ENCODE data around the gene ARHGEF12. TPM values are rescaled to one million over a fixed set of nuclear protein-coding genes. Genes with fewer than 3 reads are reported as not detected.

ARHGEF12 gene, protein sequence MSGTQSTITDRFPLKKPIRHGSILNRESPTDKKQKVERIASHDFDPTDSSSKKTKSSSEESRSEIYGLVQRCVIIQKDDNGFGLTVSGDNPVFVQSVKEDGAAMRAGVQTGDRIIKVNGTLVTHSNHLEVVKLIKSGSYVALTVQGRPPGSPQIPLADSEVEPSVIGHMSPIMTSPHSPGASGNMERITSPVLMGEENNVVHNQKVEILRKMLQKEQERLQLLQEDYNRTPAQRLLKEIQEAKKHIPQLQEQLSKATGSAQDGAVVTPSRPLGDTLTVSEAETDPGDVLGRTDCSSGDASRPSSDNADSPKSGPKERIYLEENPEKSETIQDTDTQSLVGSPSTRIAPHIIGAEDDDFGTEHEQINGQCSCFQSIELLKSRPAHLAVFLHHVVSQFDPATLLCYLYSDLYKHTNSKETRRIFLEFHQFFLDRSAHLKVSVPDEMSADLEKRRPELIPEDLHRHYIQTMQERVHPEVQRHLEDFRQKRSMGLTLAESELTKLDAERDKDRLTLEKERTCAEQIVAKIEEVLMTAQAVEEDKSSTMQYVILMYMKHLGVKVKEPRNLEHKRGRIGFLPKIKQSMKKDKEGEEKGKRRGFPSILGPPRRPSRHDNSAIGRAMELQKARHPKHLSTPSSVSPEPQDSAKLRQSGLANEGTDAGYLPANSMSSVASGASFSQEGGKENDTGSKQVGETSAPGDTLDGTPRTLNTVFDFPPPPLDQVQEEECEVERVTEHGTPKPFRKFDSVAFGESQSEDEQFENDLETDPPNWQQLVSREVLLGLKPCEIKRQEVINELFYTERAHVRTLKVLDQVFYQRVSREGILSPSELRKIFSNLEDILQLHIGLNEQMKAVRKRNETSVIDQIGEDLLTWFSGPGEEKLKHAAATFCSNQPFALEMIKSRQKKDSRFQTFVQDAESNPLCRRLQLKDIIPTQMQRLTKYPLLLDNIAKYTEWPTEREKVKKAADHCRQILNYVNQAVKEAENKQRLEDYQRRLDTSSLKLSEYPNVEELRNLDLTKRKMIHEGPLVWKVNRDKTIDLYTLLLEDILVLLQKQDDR (N-terminal part only)
- 10 to 100 TPM; 72.9 to 95.1 (median 85.0) TPM for total RNA-seq (2021; fragmentation: NEBNext Ultra II Directional; extraction: Animal tissue kit (Norgen Biotek cat#: 25700))
- long read RNA-seq, partial matches to known transcripts, result 4 of 16 reads
- long read RNA-seq, other reads (novel, unspliced or antisense), result 12 of 16 reads

DNA sequence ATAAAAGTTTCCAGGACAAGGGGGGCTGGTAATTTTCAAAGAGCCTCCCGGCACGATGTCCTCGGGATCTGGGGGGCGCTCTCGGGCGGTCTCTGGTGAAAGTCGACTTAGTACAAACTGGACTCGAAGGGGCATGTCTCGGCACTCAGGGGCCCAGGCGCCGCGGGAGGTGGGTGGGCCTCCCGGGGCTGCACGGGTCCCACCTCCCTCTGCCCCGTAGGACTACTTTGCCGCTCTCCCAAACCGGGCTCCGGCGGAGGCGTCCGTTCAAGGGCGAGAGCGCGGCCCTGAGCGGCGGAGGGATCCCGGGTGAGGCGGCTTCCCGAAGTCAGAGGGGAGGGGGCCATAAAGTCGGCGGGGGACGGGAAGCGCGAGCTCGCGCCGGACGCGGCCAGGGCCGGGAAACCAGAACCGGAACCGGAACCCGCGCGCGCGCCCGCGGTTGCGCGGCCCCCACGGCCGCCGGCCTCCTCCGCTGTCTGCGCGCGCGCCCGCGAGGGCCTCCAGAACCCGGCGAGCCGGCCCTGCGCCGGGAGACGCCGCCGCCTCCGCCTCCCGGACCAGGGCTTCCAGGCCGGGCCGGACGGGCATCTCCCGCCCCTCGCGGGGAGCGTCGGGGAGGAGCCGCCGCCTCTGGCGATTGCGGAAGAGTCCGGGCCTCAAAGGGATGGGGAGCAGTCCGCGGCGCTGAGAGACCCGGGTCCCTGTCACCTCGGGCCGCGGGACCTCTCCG, at the start of gene ARHGEF12:
Gene ARHGEF12, plus strand, starts transcription at position 506 of the 733 bp plus-strand sequence. CDS start 831 bp downstream, outside the sequence.
- H3K9me3 Mint-ChIP-seq, result no peaks in the 10 kb centered on the region
- TF ChIP-seq, protein P1, sequence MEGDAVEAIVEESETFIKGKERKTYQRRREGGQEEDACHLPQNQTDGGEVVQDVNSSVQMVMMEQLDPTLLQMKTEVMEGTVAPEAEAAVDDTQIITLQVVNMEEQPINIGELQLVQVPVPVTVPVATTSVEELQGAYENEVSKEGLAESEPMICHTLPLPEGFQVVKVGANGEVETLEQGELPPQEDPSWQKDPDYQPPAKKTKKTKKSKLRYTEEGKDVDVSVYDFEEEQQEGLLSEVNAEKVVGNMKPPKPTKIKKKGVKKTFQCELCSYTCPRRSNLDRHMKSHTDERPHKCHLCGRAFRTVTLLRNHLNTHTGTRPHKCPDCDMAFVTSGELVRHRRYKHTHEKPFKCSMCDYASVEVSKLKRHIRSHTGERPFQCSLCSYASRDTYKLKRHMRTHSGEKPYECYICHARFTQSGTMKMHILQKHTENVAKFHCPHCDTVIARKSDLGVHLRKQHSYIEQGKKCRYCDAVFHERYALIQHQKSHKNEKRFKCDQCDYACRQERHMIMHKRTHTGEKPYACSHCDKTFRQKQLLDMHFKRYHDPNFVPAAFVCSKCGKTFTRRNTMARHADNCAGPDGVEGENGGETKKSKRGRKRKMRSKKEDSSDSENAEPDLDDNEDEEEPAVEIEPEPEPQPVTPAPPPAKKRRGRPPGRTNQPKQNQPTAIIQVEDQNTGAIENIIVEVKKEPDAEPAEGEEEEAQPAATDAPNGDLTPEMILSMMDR (IDR thresholded peaks at IDR 0.05), result peak; percentile 71
- peaks cover 14% of the 10 kb centered on the region for H3K36me3 Mint-ChIP-seq (ENCODE audit: low read depth)
- peak within 1 kb of the TSS; percentile 95 for H3K27ac Mint-ChIP-seq
- peaks cover 4% of the 10 kb centered on the region; the same call in 1 of the 2 replicates for H3K27me3 Mint-ChIP-seq (ENCODE audit: insufficient read depth)
- H3K4me1 Mint-ChIP-seq (ENCODE audit: low read depth), result peaks cover 65% of the 10 kb centered on the region
- DNase-seq, result peak; percentile 93
- peak within 1 kb of the TSS; percentile 99 for H3K4me3 Mint-ChIP-seq

DNA sequence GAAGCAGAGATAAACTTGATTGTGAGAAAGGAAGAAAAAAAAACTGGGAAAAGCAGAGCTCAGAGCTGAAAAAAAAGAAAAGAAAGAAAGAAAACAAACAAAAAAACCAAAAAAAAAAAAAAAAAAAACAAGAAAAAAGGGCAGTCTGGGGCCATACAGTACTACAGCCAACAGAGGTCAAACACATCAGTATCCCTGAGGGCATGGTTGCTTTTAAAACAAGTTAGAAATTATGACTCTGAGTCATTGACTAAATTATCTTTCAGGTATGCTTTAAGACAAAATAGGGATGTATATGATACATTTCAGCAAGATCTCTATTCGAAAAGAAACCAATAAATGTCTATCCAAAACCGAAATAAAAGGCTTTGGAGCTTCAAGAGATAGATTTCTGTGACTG, 48.2 kb upstream of the ARHGEF12 start:
- no peak overlapping the region for H3K27ac Mint-ChIP-seq
- peaks cover 29% of the 10 kb centered on the region for H3K27me3 Mint-ChIP-seq (ENCODE audit: insufficient read depth)
- TF ChIP-seq, protein P1 (IDR thresholded peaks at IDR 0.05), result no peak
- no peak overlapping the region for H3K4me3 Mint-ChIP-seq
- H3K36me3 Mint-ChIP-seq (ENCODE audit: low read depth), result no peaks in the 10 kb centered on the region
- no peaks in the 10 kb centered on the region for H3K9me3 Mint-ChIP-seq
- DNase-seq, result no peak
- H3K4me1 Mint-ChIP-seq (ENCODE audit: low read depth), result peaks cover 15% of the 10 kb centered on the region

DNA sequence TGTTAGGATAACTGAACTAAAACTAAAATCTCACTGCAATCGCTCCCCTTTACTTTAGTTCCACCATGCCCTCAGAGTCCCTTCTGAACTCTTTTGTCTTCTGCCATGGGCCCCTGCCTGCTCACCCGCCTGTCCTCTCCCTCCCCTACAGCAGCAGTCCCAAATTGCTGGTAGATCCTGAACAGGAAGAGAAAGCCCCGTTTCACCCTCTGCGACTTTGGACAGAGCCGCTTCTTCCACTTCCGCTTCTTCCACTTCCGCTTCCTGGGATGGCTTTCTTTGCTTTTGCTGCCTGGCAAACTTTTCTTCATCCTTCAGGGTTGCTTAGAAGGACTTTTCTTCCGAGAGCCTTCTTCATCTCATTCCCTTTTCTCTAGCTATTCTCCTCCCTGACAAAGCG, 46.8 kb upstream of the ARHGEF12 start:
- no peak for DNase-seq
- Mint-ChIP-seq H3K36me3 (ENCODE audit: low read depth) (no peaks in the 10 kb centered on the region), H3K27ac (no peak overlapping the region), H3K9me3 (no peaks in the 10 kb centered on the region), H3K27me3 (ENCODE audit: insufficient read depth) (peaks cover 31% of the 10 kb centered on the region), H3K4me1 (ENCODE audit: low read depth) (peaks cover 15% of the 10 kb centered on the region), H3K4me3 (no peak overlapping the region)
- TF ChIP-seq, protein P1 (IDR thresholded peaks at IDR 0.05), result no peak

DNA sequence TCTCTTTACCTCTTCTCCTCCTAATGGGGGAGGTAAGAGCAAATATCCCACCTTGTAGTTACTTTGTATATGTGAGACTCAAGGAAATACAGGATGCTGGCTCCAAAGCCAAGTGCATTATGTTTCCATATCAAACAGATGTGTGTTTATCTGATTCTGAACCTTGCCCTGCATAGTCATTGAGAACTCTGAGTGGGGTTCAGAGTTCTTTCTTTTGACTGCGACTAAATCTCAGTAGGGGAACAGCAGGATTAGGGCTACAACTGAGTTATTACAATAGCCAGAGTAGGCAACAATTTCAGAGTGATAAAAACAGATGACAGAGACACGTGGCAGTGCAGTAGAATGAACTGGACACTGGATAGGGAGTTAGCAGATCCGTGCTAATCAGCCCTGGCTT, 45.3 kb upstream of the ARHGEF12 start:
- DNase-seq, result no peak
- Mint-ChIP-seq H3K4me3 (no peak overlapping the region), H3K4me1 (ENCODE audit: low read depth) (peaks cover 17% of the 10 kb centered on the region), H3K27ac (no peak overlapping the region), H3K36me3 (ENCODE audit: low read depth) (no peaks in the 10 kb centered on the region), H3K27me3 (ENCODE audit: insufficient read depth) (peaks cover 40% of the 10 kb centered on the region), H3K9me3 (no peaks in the 10 kb centered on the region)
- TF ChIP-seq, protein P1 (IDR thresholded peaks at IDR 0.05), result no peak
